Hepatocyte (in vitro differentiated cells): ENCODE results near the gene ADAMTS2. TPM values are rescaled to one million over a fixed set of nuclear protein-coding genes. Genes with fewer than 3 reads are reported as not detected.

Experiments used
- DNase-seq: peaks from one replicate; pipeline ENCODE4 v3.0.0-alpha.2; 2016; ENCODE audit warnings: low spot score
- H2AFZ ChIP-seq: fragments of 200-600 bp; sonication (generic); 2 replicates; pipeline ENCODE4 v1.6.0; 2016; ENCODE audit warnings: antibody characterized with exemption, mild to moderate bottlenecking
- H3K27ac ChIP-seq: fragments of 200-600 bp; sonication (generic); 2 replicates; pipeline ENCODE4 v1.5.1; 2016; ENCODE audit warnings: mild to moderate bottlenecking
- H3K27me3 ChIP-seq: fragments of 200-600 bp; sonication (generic); 2 replicates; pipeline ENCODE4 v1.6.1; 2016
- H3K36me3 ChIP-seq: fragments of 200-600 bp; sonication (generic); replicated peaks from 2 replicates; pipeline ENCODE4 v1.5.1; 2016; ENCODE audit warnings: low read depth; ENCODE audit not compliant: insufficient read depth
- H3K4me1 ChIP-seq: fragments of 200-600 bp; sonication (generic); 2 replicates; pipeline ENCODE4 v1.5.1; 2016; ENCODE audit warnings: mild to moderate bottlenecking, moderate library complexity; ENCODE audit not compliant: insufficient read depth
- H3K4me2 ChIP-seq: fragments of 200-600 bp; sonication (generic); 2 replicates; pipeline ENCODE4 v1.6.0; 2016
- H3K4me3 ChIP-seq: fragments of 200-600 bp; sonication (generic); 2 replicates; pipeline ENCODE4 v1.5.1; 2016; ENCODE audit warnings: mild to moderate bottlenecking
- H3K79me2 ChIP-seq: fragments of 200-600 bp; sonication (generic); 2 replicates; pipeline ENCODE4 v1.6.0; 2017; ENCODE audit warnings: mild to moderate bottlenecking
- H3K9me2 ChIP-seq: fragments of 200-600 bp; sonication (generic); replicated peaks from 2 replicates; pipeline ENCODE4 v1.6.0; 2017; ENCODE audit warnings: mild to moderate bottlenecking; ENCODE audit not compliant: insufficient read depth
- H3K9me3 ChIP-seq: fragments of 200-600 bp; sonication (generic); 2 replicates; pipeline ENCODE4 v1.5.1; 2016; ENCODE audit warnings: low read depth, mild to moderate bottlenecking
- H4K20me1 ChIP-seq: fragments of 200-600 bp; sonication (generic); 2 replicates; pipeline ENCODE4 v1.6.0; 2016; ENCODE audit warnings: mild to moderate bottlenecking; ENCODE audit not compliant: insufficient read depth, poor library complexity, severe bottlenecking
- CTCF ChIP-seq: fragments of 200-600 bp; sonication (generic); IDR thresholded peaks from 2 replicates; pipeline ENCODE4 v1.5.1; 2016; ENCODE audit warnings: antibody characterized with exemption, mild to moderate bottlenecking; ENCODE audit not compliant: poor library complexity
- EZH2 ChIP-seq: fragments of 200-600 bp; sonication (generic); IDR thresholded peaks from 2 replicates; pipeline ENCODE4 v1.6.1; 2016; ENCODE audit warnings: antibody characterized with exemption, mild to moderate bottlenecking, borderline replicate concordance
- EZH2phosphoT487 ChIP-seq: fragments of 200-600 bp; sonication (generic); IDR thresholded peaks from one replicate; pipeline ENCODE4 v1.6.1; 2018; ENCODE audit warnings: antibody characterized with exemption, mild to moderate bottlenecking, low read depth, moderate library complexity; ENCODE audit not compliant: unreplicated experiment, severe bottlenecking
- whole genome bisulfite sequencing: methylation state at CpG from one replicate; pipeline ENCODE4 v1.1.6; 2016; ENCODE audit warnings: low lambda C conversion rate; ENCODE audit errors: missing lambda C conversion rate; 5-methylcytosine and 5-hydroxymethylcytosine counted together
- polyA plus RNA-seq: library from polyadenylated mRNA; unstranded; fragments of >200 nt; fragmentation: Nextera tagmentation; extraction: Ambion mirVana; gene quantifications from 2 replicates; pipeline ENCODE4 v1.2.1, GENCODE V29; 2016
- total RNA-seq: library from RNA; depleted of rRNA; stranded (reverse); fragments of >200 nt; gene quantifications from 2 replicates; pipeline ENCODE4 v1.2.3, GENCODE V29; 2014

Gene ADAMTS2
- total and polyA plus RNA-seq, 2 experiments from 2014 or later: 55.4 to 78.8 TPM

GRCh38 chr5:179227580-179228311 lies 117.5 kb downstream of the ADAMTS2 start:
- Histone ChIP-seq H3K9me3 (no peaks in the 10 kb centered on the region), H3K9me2 (no peaks in the 10 kb centered on the region), H3K4me2 (no peak overlapping the region), H2AFZ (no peak overlapping the region), H3K36me3 (no peaks in the 10 kb centered on the region), H3K4me3 (no peak overlapping the region), H3K4me1 (peaks cover 8% of the 10 kb centered on the region), H3K27ac (no peak overlapping the region), H4K20me1 (no peaks in the 10 kb centered on the region), H3K27me3 (no peaks in the 10 kb centered on the region), H3K79me2 (no peaks in the 10 kb centered on the region)
- WGBS: 75% methylated on average over 15 of the region's 17 CpGs
- TF ChIP-seq EZH2 (no peak), EZH2phosphoT487 (no peak), CTCF (no peak)
- DNase-seq: no peak

- H3K79me2 ChIP-seq: no peaks in the 10 kb centered on the region
- H3K27me3 ChIP-seq: no peaks in the 10 kb centered on the region
- no peak for DNase-seq
- H3K4me1 ChIP-seq: peaks cover 8% of the 10 kb centered on the region
- H3K27ac ChIP-seq: no peak overlapping the region
- H3K4me2 ChIP-seq: no peak overlapping the region
- no peak overlapping the region for H3K4me3 ChIP-seq
- no peaks in the 10 kb centered on the region for H3K9me2 ChIP-seq
- H3K9me3 ChIP-seq: no peaks in the 10 kb centered on the region
- H3K36me3 ChIP-seq: no peaks in the 10 kb centered on the region
- H4K20me1 ChIP-seq: no peaks in the 10 kb centered on the region
- no peak overlapping the region for H2AFZ ChIP-seq
- 66% methylated on average over 4 of the region's 4 CpGs for WGBS
- TF ChIP-seq EZH2: no peak
- no peak for TF ChIP-seq CTCF
These were observed 118.1 kb downstream of the ADAMTS2 start for GRCh38 chr5:179227229-179227579.

GRCh38 chr5:179226696-179227095 lies 118.6 kb downstream of the ADAMTS2 start:
- H3K4me3 ChIP-seq: no peak overlapping the region
- no peaks in the 10 kb centered on the region for H3K9me2 ChIP-seq
- 63% methylated on average over 8 of the region's 8 CpGs for WGBS
- no peaks in the 10 kb centered on the region for H3K79me2 ChIP-seq
- no peak overlapping the region for H2AFZ ChIP-seq
- no peaks in the 10 kb centered on the region for H3K27me3 ChIP-seq
- DNase-seq: peak; percentile 34
- no peaks in the 10 kb centered on the region for H3K36me3 ChIP-seq
- peak overlapping the region; percentile 43 for H3K27ac ChIP-seq
- no peaks in the 10 kb centered on the region for H3K9me3 ChIP-seq
- peaks cover 8% of the 10 kb centered on the region for H3K4me1 ChIP-seq
- no peak overlapping the region for H3K4me2 ChIP-seq
- H4K20me1 ChIP-seq: no peaks in the 10 kb centered on the region
- TF ChIP-seq EZH2 (no peak), CTCF (no peak), EZH2phosphoT487 (no peak)

- Histone ChIP-seq H3K27me3 (no peaks in the 10 kb centered on the region), H3K4me1 (peaks cover 8% of the 10 kb centered on the region), H2AFZ (no peak overlapping the region), H4K20me1 (no peaks in the 10 kb centered on the region), H3K27ac (no peak overlapping the region), H3K9me2 (no peaks in the 10 kb centered on the region), H3K4me3 (no peak overlapping the region), H3K9me3 (no peaks in the 10 kb centered on the region), H3K4me2 (no peak overlapping the region), H3K79me2 (no peaks in the 10 kb centered on the region), H3K36me3 (no peaks in the 10 kb centered on the region)
- no peak for DNase-seq
- 97% methylated on average over 18 of the region's 19 CpGs for WGBS
- TF ChIP-seq EZH2 (no peak), EZH2phosphoT487 (no peak), CTCF (no peak)
These were observed 119.9 kb downstream of the ADAMTS2 start for GRCh38 chr5:179225387-179225786.
